HG03045 (cell line): ENCODE results near the gene CD34.
"Not testable (repeated sequence)": the region's sequence is repeated elsewhere in the genome, so short reads cannot be mapped to it uniquely, and the experiment has no call there.

Source experiments
- ATAC-seq: cut with Tn5 transposase; IDR thresholded peaks from one replicate; pipeline ENCODE4 v1.9.1; 2021; ENCODE audit warnings: mild to moderate bottlenecking, moderate library complexity; ENCODE audit not compliant: unreplicated experiment

Gene CD34

GRCh38 chr1:207910591-207911354, at the start of gene CD34:
TSS of gene CD34 (minus strand) at chr1:207911125. CDS start at chr1:207911080, 45 bp downstream.
- no peak for ATAC-seq

DNA sequence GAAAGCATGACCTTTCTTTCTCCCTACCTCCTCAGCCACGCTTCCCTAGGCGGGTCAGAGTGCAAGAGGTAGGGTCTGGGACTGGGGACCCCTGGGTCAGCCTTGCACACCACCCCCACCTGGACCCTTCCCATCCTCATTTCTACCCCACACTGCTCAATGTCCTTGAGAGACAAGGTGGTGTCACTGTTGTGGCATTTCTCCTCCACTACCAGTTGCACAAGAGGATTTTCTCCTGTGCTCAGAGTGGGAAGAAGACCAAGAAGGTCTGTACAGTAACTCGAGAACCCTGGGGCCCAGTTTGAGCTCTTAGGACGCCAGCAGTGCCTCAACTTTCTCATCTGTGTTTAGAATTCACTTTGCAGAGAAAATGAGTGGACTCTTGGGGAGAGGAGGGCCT, 49.4 kb upstream of the CD34 start:
- ATAC-seq: no peak

- ATAC-seq: no peak
Observed at GRCh38 chr1:207959910-207960309, 49.0 kb upstream of the CD34 start.

DNA sequence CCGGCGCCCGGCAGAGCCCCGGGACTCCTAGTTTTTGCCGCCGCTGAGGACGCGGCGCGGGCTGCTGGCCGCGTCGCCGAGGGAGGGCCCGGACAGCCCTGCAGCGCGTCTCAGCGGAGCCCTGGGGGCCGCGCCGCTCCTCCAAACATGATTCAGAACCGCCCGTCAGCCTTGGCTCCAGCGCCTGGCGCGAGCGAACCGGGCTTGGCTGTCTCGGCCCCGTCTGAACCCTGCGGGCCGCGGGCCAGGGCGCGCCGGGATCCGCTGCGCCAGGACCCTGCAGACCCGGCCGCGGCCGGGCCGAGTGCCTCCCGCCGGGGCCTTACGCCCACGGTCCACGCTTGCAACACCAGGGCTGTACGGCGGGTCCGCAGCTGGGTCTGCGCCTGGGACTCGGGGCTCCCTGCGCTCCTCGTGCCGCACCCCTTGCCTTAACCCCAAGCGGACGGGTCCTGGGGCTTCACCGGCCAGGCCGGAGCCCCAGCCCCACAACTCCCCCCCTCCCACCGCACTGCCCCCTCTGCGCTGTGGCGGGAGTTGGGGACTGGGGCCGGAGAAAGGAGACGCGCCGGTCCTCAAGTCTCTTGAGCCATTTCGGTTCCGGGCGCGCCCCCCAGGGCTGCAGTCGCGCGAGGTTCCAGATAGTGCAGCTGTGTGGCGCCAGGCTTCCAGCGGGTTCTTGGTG, 48.4 kb upstream of the CD34 start:
- no peak for ATAC-seq

DNA sequence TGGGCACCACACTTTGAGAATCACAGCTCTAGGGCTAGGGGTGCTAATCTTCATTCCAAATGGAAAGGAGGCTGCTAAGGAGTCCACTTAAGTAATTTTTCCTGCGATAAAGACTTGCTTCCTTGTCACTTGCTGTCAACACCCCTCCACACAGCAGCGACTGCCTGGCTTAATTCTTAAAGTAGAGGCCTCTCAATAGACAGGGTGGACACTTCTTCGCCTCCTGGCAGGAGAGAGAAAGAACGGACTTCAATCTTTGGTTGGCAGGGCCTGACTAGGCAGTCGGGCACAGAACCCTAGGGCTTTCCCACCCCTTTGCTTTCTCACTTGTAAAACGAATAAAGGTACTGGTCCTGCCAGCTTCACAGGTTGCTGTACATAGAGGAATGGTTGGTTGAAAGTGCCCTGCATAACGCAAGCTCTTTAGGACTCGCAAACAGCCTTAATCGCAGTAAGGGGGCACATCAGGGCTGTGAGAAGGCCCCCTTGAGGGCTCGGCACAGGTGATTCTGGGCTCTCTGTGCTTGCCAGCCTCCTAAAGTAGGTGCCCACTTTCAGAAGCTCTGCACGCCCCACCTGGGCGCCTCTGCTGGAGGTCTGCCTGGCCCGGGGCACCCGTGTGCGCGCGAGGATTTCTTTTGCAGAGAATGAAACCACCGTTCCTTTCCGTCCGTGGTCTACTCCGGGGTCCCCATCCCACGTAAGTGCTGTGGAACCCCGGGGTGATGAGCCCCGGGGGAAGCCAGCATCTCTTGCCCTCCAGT, 47.6 kb upstream of the CD34 start:
- no peak for ATAC-seq

GRCh38 chr1:207956986-207957385, 46.1 kb upstream of the CD34 start:
- no peak for ATAC-seq

- ATAC-seq: no peak
Observed at GRCh38 chr1:207954104-207954503, 43.2 kb upstream of the CD34 start.

DNA sequence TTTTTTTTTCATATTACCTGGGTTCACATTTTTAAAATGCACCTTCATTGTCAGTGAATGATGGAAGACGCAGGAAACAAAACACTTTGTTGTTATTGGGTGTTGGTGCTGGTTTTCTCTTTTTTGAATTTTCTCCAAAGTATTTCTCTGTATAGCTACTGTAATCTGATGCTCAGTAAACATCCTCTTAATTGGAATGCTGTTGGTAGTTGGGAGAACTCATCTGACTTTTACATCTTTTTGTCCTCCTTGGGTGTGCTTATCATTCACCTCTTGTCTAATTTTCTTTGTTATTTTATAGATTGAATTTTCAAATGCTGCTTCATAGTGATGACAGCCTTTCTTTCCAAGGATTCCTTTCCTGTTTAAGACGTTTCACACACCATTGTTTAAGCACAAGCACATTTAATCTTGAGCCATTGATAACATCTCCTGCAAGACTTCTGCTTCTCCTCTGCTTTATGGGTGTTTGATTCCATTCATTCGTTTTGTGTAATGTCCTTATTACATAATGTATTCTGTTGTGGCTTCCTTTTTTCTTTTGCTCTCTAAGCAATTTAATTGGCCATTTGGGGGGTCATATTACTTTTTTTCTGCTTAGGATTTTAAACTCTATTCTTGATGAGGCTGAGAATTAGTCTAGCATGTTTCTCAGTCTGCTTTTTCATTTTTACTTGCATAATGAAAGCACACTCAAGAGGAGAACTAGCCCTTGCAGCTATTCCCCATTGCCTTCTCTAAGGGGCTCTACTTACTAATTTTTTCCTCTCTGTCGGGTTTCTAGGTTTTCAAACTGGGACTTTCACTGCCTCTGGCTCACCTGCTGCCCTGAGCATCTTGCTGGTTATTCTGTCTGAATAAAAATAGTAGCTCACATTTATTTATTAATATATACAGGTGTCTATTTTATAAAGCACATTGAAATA, 42.0 kb upstream of the CD34 start:
- no peak for ATAC-seq

DNA sequence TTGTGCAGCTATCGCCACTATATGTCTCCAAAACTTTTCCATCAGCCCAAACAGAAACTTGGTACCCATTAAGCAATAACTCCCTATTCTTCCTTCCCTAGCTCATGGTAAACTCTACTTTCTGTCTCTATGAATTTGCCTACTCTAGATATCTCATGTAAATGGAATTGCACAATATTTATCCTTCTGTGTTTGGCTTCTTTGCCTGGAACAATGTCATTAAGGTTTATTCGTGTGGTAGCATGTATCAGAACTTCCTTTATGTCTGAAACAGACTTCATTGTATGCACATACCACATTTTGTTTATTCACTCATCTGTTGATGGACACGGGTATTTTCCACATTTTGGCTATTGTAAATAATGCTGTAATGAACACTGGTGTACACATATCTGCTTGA, 40.7 kb upstream of the CD34 start:
- ATAC-seq: no peak

DNA sequence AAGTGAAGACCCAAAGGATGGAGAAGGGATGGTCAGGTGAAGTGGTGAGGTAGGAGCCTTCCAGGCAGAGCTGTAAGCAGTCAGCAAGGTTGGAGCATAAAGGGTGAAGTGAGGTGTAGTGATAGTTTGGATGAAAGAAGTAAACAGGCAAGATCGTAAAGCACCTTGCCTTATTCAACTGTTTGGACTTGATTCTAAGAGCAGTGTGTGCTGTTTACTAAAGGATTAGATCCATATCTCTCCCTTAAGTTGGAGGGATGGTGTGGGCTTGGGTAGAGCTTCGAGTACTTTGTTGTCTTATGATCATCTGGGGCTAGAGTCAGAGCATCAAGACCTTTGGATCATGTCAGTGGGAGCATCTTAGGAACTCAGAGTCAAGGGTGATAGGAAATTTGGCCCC, 39.8 kb upstream of the CD34 start:
- ATAC-seq: no peak

DNA sequence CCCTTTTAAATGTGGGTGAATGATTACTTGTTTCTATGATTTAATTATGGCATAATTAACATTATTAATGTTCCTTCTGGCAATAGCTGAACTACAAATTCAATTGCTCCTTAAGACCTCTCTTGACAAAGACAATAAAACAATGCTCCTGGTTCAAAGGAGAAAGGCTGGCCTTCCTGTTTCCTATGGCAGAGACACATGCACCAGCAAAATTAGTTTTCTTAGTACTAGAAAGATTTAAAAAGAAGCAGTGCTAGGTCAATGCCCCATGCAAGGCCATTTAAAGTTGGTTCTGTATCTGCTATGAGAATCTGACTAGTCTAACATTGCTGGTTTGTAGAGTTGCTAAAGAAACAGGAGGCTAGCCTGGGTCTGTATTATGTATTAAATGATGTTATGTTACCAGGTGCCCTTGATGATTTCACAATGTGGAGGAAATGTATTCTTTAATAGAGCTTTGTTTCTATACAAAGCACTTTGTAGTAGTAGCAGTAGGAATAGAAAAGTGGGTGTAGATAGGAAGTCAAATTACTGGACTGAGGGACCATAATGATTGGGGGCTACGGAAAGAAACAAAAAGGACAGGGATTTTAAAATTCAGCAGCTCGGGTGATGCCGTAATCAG, 38.8 kb upstream of the CD34 start:
- no peak for ATAC-seq

DNA sequence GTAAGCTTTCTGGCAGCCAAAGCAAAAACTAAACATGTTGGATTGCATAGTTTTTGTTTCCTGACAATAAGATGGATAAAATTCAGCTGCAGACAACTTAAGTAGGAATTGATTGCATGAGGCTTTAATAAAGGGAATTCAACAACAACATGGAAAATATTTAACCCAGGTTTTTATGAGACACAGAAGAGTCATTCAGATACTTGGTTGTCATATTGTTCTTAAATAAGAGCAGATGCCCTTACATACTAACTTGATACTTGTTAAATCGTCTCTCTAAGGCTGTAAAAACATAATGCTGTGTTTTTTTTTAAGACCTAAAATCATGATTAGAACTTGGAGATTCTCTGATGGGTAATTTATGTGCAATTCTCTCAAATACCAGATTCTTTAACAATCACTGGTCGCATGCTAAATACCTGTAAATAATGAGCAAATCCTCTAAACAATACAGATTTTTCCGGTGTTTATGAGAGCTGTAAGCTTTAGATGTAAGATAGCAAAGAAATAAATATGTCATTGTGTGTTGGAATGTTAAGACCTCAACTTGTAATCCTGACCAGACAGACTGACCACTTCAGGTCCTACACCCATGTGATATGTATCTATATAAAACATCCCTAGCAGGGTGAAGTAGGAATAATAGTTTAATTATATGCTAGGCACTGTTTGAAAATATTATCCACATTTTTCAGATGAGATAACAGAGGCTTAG, 37.8 kb upstream of the CD34 start:
- ATAC-seq: no peak

- no peak for ATAC-seq
Observed at GRCh38 chr1:207946756-207947155, 35.8 kb upstream of the CD34 start.

- ATAC-seq: no peak
Observed at GRCh38 chr1:207944571-207944970, 33.6 kb upstream of the CD34 start.

DNA sequence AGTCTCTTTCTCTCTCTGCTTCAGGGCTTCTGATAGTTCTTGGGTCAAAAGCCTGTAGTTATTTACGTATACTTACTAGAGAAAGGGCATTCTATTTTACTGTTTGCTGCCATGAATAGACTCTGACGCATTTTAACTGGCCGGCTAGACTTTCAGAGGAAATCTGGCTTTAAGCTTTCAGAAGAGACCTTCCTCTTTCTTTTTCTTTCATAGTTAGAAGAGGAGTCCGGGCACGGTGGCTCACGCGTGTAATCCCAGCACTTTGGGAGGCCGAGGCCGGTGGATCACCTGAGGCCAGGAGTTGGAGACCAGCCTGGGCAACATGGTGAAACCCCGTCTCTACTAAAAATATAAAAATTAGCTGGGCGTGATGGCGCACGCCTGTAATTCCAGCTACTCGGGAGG, 31.4 kb upstream of the CD34 start:
- ATAC-seq: not testable (repeated sequence)

DNA sequence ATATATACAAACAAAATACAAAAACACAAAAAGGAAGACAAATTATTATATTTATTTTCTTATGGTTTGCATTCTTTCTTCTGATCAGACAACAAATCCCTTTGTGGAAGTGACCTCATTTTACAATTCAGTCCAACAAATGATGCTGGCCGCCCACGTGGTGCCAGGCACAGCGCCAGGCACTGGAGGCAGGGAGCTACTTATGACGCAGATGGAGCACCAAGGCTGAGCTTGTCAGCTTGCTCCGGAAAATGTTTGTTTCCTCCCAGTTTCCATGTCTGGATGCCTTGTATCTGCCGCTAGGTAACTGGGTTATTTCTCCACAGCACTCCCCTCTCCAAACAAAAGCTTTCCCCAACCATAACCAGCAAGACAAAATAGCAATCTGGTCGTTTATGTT, 30.7 kb upstream of the CD34 start:
- no peak for ATAC-seq

DNA sequence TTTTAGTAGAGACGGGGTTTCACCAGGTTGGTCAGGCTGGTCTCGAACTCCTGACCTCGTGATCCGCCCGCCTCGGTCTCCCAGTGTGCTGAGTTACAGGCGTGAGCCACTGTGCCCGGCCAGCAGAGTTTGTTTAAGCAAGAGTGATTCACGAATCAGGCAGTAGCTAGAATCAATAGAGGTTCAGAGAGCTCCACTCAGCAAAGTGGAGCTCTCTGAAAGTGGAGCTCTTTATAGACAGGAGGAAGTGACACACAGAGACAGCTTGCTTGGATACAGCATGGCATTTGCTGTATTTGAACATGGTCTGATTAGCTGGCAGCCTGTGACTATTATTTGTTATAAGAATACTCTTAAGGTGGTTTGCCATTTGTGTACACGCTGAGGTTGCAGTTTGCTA, 27.1 kb upstream of the CD34 start:
- ATAC-seq: no peak

- no peak for ATAC-seq
Observed at GRCh38 chr1:207937204-207937603, 26.3 kb upstream of the CD34 start.

- peak; percentile 90 for ATAC-seq
Observed at GRCh38 chr1:207935166-207935583, 24.2 kb upstream of the CD34 start.
